Activated CD8-positive, alpha-beta T cell treated with anti-CD3 and anti-CD28 coated beads for 36 hours (primary cell): ENCODE data around the gene SLC66A2. TPM values are rescaled to one million over a fixed set of nuclear protein-coding genes. Genes with fewer than 3 reads are reported as not detected.

Experiments
- ATAC-seq: fragments of 200-7000 bp; cut with Tn5 transposase; one replicate; pipeline ENCODE4 v1.10.0; 2021; ENCODE audit warnings: mild to moderate bottlenecking, moderate library complexity
- CTCF ChIA-PET: fragments of 350-600 bp; sonication (Branson Sonifier 250); formaldehyde crosslinking; loops from one replicate; lab custom pipeline; 2021; ENCODE audit warnings: antibody characterized with exemption; lab: Charles Lee
- POLR2A ChIA-PET: fragments of 350-600 bp; sonication (Branson Sonifier 250); formaldehyde crosslinking; loops from one replicate; lab custom pipeline; 2021; ENCODE audit warnings: antibody characterized with exemption; lab: Charles Lee
- DNase-seq: peaks from one replicate; pipeline ENCODE4 v3.0.0-alpha.2; 2020
- H3K27ac Mint-ChIP-seq: one replicate; pipeline ENCODE4 v1.8.0; 2021; ENCODE audit warnings: mild to moderate bottlenecking, mixed read lengths
- H3K27me3 Mint-ChIP-seq: one replicate; pipeline ENCODE4 v1.8.0; 2021; ENCODE audit warnings: mixed read lengths
- H3K36me3 Mint-ChIP-seq: one replicate; pipeline ENCODE4 v1.8.0; 2021; ENCODE audit warnings: low read depth, mixed read lengths
- H3K4me1 Mint-ChIP-seq: one replicate; pipeline ENCODE4 v1.8.0; 2021; ENCODE audit warnings: low read depth, mixed read lengths
- H3K4me3 Mint-ChIP-seq: one replicate; pipeline ENCODE4 v1.8.0; 2021; ENCODE audit warnings: mild to moderate bottlenecking, moderate library complexity, mixed read lengths
- H3K9me3 Mint-ChIP-seq: one replicate; pipeline ENCODE4 v1.8.0; 2021; ENCODE audit warnings: mixed read lengths
- intact Hi-C: fragments of 100-400 bp; cut with micrococcal nuclease; formaldehyde crosslinking; loops from one replicate; pipeline ENCODE4 v1.10.0; 2022
- total RNA-seq, 2 experiments: library from RNA; stranded (reverse); gene quantifications; one replicate each; pipeline ENCODE4 v1.2.3, GENCODE V29; 2021
- TF ChIP-seq, protein P1 (sequence below): fragments of 200-600 bp; IDR thresholded peaks from one replicate; pipeline ENCODE4 v1.8.0; 2022; ENCODE audit warnings: antibody characterized with exemption, mild to moderate bottlenecking

Gene SLC66A2
- total RNA-seq, 2 experiments from 2014 or later: 28.2 to 29.7 TPM

DNA sequence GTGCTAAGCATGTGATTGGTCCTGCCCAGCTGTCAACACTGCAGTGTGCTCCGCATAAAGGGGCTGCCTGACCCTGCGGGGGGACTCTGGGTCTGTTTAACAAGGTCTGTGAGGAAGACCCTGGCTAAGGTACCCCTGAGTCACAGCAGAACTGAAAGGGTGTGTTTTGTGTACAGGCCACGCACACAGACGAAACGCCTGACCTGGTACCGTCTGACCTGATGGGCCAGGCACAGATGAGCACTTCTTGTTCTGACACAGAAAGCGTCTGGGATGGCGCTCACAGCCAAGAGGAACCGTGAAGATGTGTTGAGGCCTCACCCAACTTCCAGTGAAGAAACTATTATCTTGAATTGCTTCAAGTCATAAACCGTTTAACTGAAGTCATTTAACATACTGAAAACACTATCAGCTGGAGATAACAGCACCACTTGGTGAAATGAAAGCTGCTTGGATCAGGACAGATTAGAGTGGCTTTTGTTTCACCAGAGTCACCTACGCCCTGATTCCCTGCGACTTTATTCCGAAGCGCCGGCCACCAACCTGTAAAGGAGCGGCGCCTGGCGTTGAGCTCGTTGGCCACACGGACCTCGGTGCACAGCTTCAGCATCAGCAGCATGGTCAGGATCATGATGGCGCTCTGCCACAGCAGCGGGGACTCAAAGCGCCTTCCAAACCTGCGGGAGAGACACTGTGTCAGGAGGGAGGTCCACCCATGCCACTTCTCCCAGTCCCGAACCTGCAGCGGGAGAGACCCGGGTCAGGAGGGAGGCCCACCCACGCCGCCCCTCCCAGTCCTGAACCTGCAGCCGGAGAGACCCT is 8.5 kb downstream of the SLC66A2 start:
- intact Hi-C loops: loop anchor here (10.0 kb wide), 1 partner anchor 258 kb away; no protein-coding TSS in a partner anchor
- TF ChIP-seq, protein P1, sequence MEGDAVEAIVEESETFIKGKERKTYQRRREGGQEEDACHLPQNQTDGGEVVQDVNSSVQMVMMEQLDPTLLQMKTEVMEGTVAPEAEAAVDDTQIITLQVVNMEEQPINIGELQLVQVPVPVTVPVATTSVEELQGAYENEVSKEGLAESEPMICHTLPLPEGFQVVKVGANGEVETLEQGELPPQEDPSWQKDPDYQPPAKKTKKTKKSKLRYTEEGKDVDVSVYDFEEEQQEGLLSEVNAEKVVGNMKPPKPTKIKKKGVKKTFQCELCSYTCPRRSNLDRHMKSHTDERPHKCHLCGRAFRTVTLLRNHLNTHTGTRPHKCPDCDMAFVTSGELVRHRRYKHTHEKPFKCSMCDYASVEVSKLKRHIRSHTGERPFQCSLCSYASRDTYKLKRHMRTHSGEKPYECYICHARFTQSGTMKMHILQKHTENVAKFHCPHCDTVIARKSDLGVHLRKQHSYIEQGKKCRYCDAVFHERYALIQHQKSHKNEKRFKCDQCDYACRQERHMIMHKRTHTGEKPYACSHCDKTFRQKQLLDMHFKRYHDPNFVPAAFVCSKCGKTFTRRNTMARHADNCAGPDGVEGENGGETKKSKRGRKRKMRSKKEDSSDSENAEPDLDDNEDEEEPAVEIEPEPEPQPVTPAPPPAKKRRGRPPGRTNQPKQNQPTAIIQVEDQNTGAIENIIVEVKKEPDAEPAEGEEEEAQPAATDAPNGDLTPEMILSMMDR: no peak
- no peak overlapping the region for H3K4me3 Mint-ChIP-seq
- DNase-seq (no peak), ATAC-seq (no peak)
- H3K36me3 Mint-ChIP-seq: peaks cover 33% of the 10 kb centered on the region
- H3K27me3 Mint-ChIP-seq: no peaks in the 10 kb centered on the region
- H3K9me3 Mint-ChIP-seq: no peaks in the 10 kb centered on the region
- CTCF ChIA-PET: interaction anchor here (0.9 kb wide), 1 partner anchor 91 kb away, joined by 3 read pairs; the partner anchor contains the start of gene RBFA
- H3K27ac Mint-ChIP-seq: no peak overlapping the region
- peaks cover 37% of the 10 kb centered on the region for H3K4me1 Mint-ChIP-seq
- POLR2A ChIA-PET: interaction anchor here (1.3 kb wide), 1 partner anchor 17 kb away, joined by 3 read pairs; no protein-coding TSS in a partner anchor

DNA sequence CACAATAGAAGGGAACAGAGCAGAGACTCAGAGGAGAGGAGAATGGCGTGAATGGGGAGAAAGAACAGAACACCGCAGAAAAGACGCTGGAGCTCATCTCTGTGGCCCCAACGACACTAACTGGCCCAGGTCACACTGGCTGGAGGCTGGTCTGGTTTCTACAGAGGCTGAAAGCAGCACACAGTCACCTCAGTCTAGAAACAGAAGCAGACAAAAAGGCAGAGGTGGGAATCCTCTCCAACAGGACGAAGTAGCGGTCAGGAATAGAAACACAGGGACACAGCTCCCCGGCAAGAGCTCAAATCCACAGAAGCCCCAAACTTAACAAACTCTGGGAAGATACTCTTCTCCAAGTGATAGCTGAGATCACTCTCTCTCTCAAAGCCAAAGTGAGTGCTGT is 9.2 kb downstream of the SLC66A2 start:
- no peak overlapping the region for H3K27ac Mint-ChIP-seq
- H3K4me3 Mint-ChIP-seq: no peak overlapping the region
- CTCF ChIA-PET: interaction anchor here (0.9 kb wide), 1 partner anchor 92 kb away, joined by 3 read pairs; the partner anchor contains the start of gene RBFA
- no peaks in the 10 kb centered on the region for H3K9me3 Mint-ChIP-seq
- H3K4me1 Mint-ChIP-seq: peaks cover 34% of the 10 kb centered on the region
- no peaks in the 10 kb centered on the region for H3K27me3 Mint-ChIP-seq
- TF ChIP-seq, protein P1: no peak
- DNase-seq (no peak), ATAC-seq (no peak)
- POLR2A ChIA-PET: interaction anchor here (1.3 kb wide), 1 partner anchor 17 kb away, joined by 3 read pairs; no protein-coding TSS in a partner anchor
- H3K36me3 Mint-ChIP-seq: peaks cover 41% of the 10 kb centered on the region
- intact Hi-C loops: loop anchor here (10.0 kb wide), 1 partner anchor 257 kb away; no protein-coding TSS in a partner anchor

DNA sequence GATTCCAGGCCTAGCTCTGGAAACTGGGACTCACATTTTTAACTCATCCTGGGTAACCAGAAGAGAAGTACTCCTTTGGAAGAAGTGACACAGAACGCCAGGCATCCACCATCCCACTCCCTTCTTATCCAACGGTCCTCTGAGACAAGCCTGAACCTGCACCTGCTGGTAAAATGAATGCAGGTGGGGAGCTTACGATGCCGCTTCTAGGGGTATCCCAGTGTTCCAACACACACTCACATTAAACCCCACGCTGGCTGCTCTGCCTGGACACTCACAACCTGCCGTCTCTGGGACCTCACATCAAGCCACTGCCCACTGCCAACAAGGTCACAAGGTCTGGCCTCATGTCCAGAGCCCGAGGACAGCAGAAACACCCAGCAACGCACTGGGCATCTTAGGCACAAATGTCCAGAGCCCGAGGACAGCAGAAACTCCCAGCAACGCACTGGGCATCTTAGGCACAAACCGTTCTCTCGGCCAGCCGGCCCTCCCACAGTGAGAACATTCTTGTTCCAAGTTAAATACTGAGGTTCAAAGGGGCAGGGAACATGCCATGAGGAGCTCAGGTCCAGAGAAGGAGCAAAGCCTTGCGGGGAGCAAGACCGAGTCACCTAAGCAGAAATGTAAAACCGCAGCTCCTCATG is 9.9 kb downstream of the SLC66A2 start:
- Mint-ChIP-seq H3K36me3 (peaks cover 47% of the 10 kb centered on the region), H3K4me3 (no peak overlapping the region), H3K27me3 (no peaks in the 10 kb centered on the region), H3K9me3 (no peaks in the 10 kb centered on the region), H3K4me1 (peaks cover 32% of the 10 kb centered on the region), H3K27ac (no peak overlapping the region)
- POLR2A ChIA-PET: interaction anchor here (1.1 to 1.3 kb wide), 2 partner anchors 16 to 46 kb away, joined by 3 read pairs; no protein-coding TSS in a partner anchor
- CTCF ChIA-PET: no interaction called here
- ATAC-seq: no peak
- DNase-seq: no peak
- intact Hi-C loops: loop anchor here (10.0 kb wide), 1 partner anchor 257 kb away; no protein-coding TSS in a partner anchor
- TF ChIP-seq, protein P1: no peak

DNA sequence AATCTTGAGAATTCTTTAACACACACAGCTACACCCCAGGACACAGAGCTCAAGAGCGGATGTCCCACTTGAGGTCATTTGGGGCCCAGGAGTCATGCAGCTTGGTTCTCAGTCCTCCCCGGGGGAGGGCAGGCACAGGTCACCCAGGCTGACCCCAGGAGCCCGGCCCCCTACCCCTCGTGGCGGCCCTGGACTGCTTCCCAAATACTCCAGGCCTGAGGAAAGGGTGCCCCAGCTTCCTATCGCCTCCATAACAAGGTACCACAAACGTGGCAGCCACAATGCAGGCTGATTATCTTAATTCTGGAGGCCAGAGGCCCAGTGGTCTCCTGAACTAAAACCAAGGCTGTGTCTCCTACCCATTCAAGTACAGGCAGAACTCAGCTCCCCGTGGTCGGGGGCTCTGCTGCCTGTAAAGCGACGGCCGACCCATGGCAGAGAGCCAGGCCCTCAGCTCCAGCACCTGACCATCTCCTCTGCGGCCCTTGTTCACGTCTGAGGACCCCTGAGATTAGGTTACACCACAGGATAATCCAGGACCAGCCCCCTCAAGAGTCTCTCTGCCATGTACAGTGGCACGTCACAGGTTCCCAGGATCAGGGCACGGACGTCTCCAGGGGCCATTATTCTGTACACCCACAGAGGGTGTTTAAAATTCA is 10.5 kb downstream of the SLC66A2 start:
- Mint-ChIP-seq H3K27ac (no peak overlapping the region), H3K9me3 (peaks cover 5% of the 10 kb centered on the region), H3K4me1 (peaks cover 26% of the 10 kb centered on the region), H3K4me3 (no peak overlapping the region), H3K27me3 (no peaks in the 10 kb centered on the region), H3K36me3 (peaks cover 53% of the 10 kb centered on the region)
- ChIA-PET POLR2A (interaction anchor here (1.1 kb wide), 1 partner anchor 46 kb away, joined by 3 read pairs; no protein-coding TSS in a partner anchor), CTCF (no interaction called here)
- ATAC-seq (no peak), DNase-seq (no peak)
- TF ChIP-seq, protein P1: no peak
- intact Hi-C loops: loop anchor here (10.0 kb wide), 1 partner anchor 256 kb away; no protein-coding TSS in a partner anchor
